H1 (cell line): ENCODE results near the gene PIP5K1B. TPM values are rescaled to one million over a fixed set of nuclear protein-coding genes. Genes with fewer than 3 reads are reported as not detected.

Experiments used
- CTCF ChIA-PET: fragments of 300-600 bp; sonication (Branson Sonifier 250); formaldehyde crosslinking; loops from one replicate; lab custom pipeline; 2021; ENCODE audit not compliant: partially characterized antibody; lab: Charles Lee
- POLR2A ChIA-PET: fragments of 300-600 bp; sonication (Branson Sonifier 250); formaldehyde crosslinking; loops from one replicate; lab custom pipeline; 2021; ENCODE audit warnings: inconsistent platforms; ENCODE audit not compliant: partially characterized antibody; lab: Charles Lee
- DNase-seq, 2 experiments: peaks; one replicate each; pipeline versions ENCODE4 v3.0.0 to v3.0.0-alpha.2; 2010 to 2022; ENCODE audit warnings: low spot score in 2 of 2, low read depth in 1 of 2, mixed read lengths in 1 of 2
- FAIRE-seq: peaks from 2 replicates; lab custom pipeline; 2011; peaks lifted over from hg19 to GRCh38; lab: Jason Lieb, UNC
- H2AFZ ChIP-seq: 2 replicates; pipeline ENCODE4 v1.8.1; 2012; ENCODE audit warnings: low read length, inconsistent platforms
- H2AK5ac ChIP-seq: 2 replicates; pipeline ENCODE4 v1.6.1; 2013; ENCODE audit warnings: low read depth, low read length
- H2BK120ac ChIP-seq: replicated peaks from 2 replicates; pipeline ENCODE3; 2013; ENCODE audit warnings: low read depth, low read length, inconsistent platforms
- H2BK12ac ChIP-seq: 2 replicates; pipeline ENCODE4 v1.6.1; 2013; ENCODE audit warnings: low read depth, low read length
- H2BK15ac ChIP-seq: 2 replicates; pipeline ENCODE4 v1.6.1; 2013; ENCODE audit warnings: low read length
- H2BK20ac ChIP-seq: 2 replicates; pipeline ENCODE4 v1.6.1; 2013; ENCODE audit warnings: low read length
- H2BK5ac ChIP-seq: 2 replicates; pipeline ENCODE4 v1.6.1; 2013; ENCODE audit warnings: low read depth, low read length
- H3K14ac ChIP-seq: 2 replicates; pipeline ENCODE4 v1.6.1; 2013; ENCODE audit warnings: inconsistent platforms; ENCODE audit not compliant: insufficient read length
- H3K18ac ChIP-seq: 2 replicates; pipeline ENCODE4 v1.6.1; 2013; ENCODE audit warnings: low read length; ENCODE audit errors: extremely low read depth
- H3K23ac ChIP-seq: 2 replicates; pipeline ENCODE4 v1.6.1; 2013; ENCODE audit warnings: inconsistent platforms; ENCODE audit not compliant: insufficient read length
- H3K23me2 ChIP-seq: 2 replicates; pipeline ENCODE4 v1.6.1; 2013; ENCODE audit warnings: low read depth, low read length
- H3K27ac ChIP-seq: 2 replicates; pipeline ENCODE4 v1.6.1; 2011; ENCODE audit warnings: low read depth, low read length, inconsistent platforms
- H3K27me3 ChIP-seq, 4 experiments: replicated peaks in 1 of 4; 1 replicate in 1 of 4; 2 replicates in 3 of 4; pipeline versions ENCODE4 v1.6.1 to v1.8.1; 2011 to 2013; ENCODE audit warnings: low read length in 3 of 4, mild to moderate bottlenecking in 3 of 4, inconsistent platforms in 2 of 4, mixed read lengths in 2 of 4, moderate library complexity in 1 of 4; ENCODE audit not compliant: control insufficient read depth in 3 of 4, insufficient read depth in 3 of 4; ENCODE audit errors: extremely low read depth in 1 of 4
- H3K36me3 ChIP-seq, 4 experiments: 2 replicates each; pipeline versions ENCODE4 v1.6.1 to v1.8.1; 2011 to 2013; ENCODE audit warnings: mild to moderate bottlenecking in 4 of 4, low read length in 3 of 4, moderate library complexity in 2 of 4, control low read depth in 1 of 4, inconsistent platforms in 1 of 4; ENCODE audit not compliant: insufficient read depth in 4 of 4, control insufficient read depth in 2 of 4
- H3K4ac ChIP-seq: replicated peaks from 2 replicates; pipeline ENCODE3; 2013; ENCODE audit warnings: low read length, low read depth, mixed read lengths, inconsistent platforms; ENCODE audit not compliant: insufficient read length
- H3K4me1 ChIP-seq, 4 experiments: replicated peaks in 1 of 4; 1 replicate in 1 of 4; 2 replicates in 3 of 4; pipeline versions ENCODE4 v1.6.1 to v1.8.1; 2011 to 2013; ENCODE audit warnings: low read length in 3 of 4, inconsistent platforms in 2 of 4, mixed read lengths in 1 of 4; ENCODE audit not compliant: insufficient read depth in 4 of 4, control insufficient read depth in 3 of 4
- H3K4me2 ChIP-seq, 2 experiments: 2 replicates each; pipeline versions ENCODE4 v1.6.1 to v1.8.1; 2011 to 2013; ENCODE audit warnings: low read depth in 2 of 2, low read length in 2 of 2, control low read depth in 1 of 2, inconsistent platforms in 1 of 2, mild to moderate bottlenecking in 1 of 2; ENCODE audit not compliant: insufficient read depth in 1 of 2
- H3K4me3 ChIP-seq, 4 experiments: fragments of 200-600, 300-600 bp in 1 of 4; sonication (generic), shearing (Covaris generic), sonication (Bioruptor Twin) in 1 of 4; 2 replicates each; pipeline versions ENCODE4 v1.5.1 to v1.8.1; 2011 to 2016; ENCODE audit warnings: low read length in 4 of 4, low read depth in 3 of 4, control low read depth in 2 of 4, inconsistent platforms in 2 of 4, mild to moderate bottlenecking in 2 of 4, mixed read lengths in 1 of 4, moderate library complexity in 1 of 4; ENCODE audit not compliant: insufficient read depth in 2 of 4; ENCODE audit errors: extremely low read depth in 1 of 4
- H3K56ac ChIP-seq: replicated peaks from 2 replicates; pipeline ENCODE3; 2013; ENCODE audit warnings: low read depth, mild to moderate bottlenecking, mixed read lengths, low read length, inconsistent platforms; ENCODE audit not compliant: insufficient read length
- H3K79me1 ChIP-seq: 2 replicates; pipeline ENCODE4 v1.6.1; 2013; ENCODE audit warnings: low read depth, low read length, control low read depth
- H3K79me2 ChIP-seq, 2 experiments: 2 replicates each; pipeline versions ENCODE4 v1.6.1 to v1.8.1; 2012 to 2013; ENCODE audit warnings: low read length in 2 of 2, mild to moderate bottlenecking in 2 of 2, inconsistent platforms in 1 of 2; ENCODE audit not compliant: insufficient read depth in 2 of 2, control insufficient read depth in 1 of 2
- H3K9ac ChIP-seq, 4 experiments: replicated peaks in 1 of 4; 1 replicate in 1 of 4; 2 replicates in 3 of 4; pipeline versions ENCODE4 v1.6.1 to v1.8.1; 2011 to 2013; ENCODE audit warnings: low read depth in 3 of 4, low read length in 3 of 4, control low read depth in 2 of 4, mild to moderate bottlenecking in 2 of 4, moderate library complexity in 2 of 4, inconsistent platforms in 1 of 4; ENCODE audit errors: extremely low read depth in 1 of 4
- H3K9me3 ChIP-seq, 2 experiments: 2 replicates each; pipeline versions ENCODE4 v1.6.1 to v1.8.1; 2012 to 2013; ENCODE audit warnings: mild to moderate bottlenecking in 2 of 2, moderate library complexity in 2 of 2, control low read depth in 1 of 2, inconsistent platforms in 1 of 2, low read depth in 1 of 2, low read length in 1 of 2, mixed read lengths in 1 of 2; ENCODE audit not compliant: insufficient read depth in 2 of 2
- H4K20me1 ChIP-seq, 2 experiments: replicated peaks in 1 of 2; 2 replicates each; pipeline versions ENCODE3 to v1.8.1; 2011 to 2013; ENCODE audit warnings: inconsistent platforms in 2 of 2, low read length in 2 of 2, mild to moderate bottlenecking in 1 of 2; ENCODE audit not compliant: insufficient read depth in 2 of 2, control insufficient read depth in 1 of 2
- H4K5ac ChIP-seq: 2 replicates; pipeline ENCODE4 v1.6.1; 2013; ENCODE audit warnings: low read length, low read depth, mixed read lengths, inconsistent platforms; ENCODE audit not compliant: insufficient read length
- H4K8ac ChIP-seq: 2 replicates; pipeline ENCODE4 v1.8.0; 2013; ENCODE audit warnings: mild to moderate bottlenecking, moderate library complexity, low read length, inconsistent platforms; ENCODE audit not compliant: insufficient read depth; ENCODE audit errors: extremely low read depth
- H4K91ac ChIP-seq: replicated peaks from 2 replicates; pipeline ENCODE3; 2013; ENCODE audit warnings: low read length, mixed read lengths, inconsistent platforms; ENCODE audit not compliant: insufficient read length
- CHD2 ChIP-seq: IDR thresholded peaks from 2 replicates; pipeline ENCODE4 v1.6.1; 2012; ENCODE audit warnings: low read length, improper control_type of control experiment
- CTBP2 ChIP-seq: IDR thresholded peaks from 2 replicates; pipeline ENCODE4 v1.7.0; 2011; ENCODE audit warnings: borderline replicate concordance, mild to moderate bottlenecking, moderate library complexity, mixed read lengths, low read length; ENCODE audit not compliant: insufficient read depth, insufficient read length
- EP300 ChIP-seq, 2 experiments: IDR thresholded peaks; 1 replicate in 1 of 2; 2 replicates in 1 of 2; pipeline ENCODE4 v1.6.1; 2011 to 2012; ENCODE audit warnings: low read depth in 2 of 2, low read length in 2 of 2, mild to moderate bottlenecking in 2 of 2, borderline replicate concordance in 1 of 2, inconsistent platforms in 1 of 2, moderate library complexity in 1 of 2
- KDM4A ChIP-seq: IDR thresholded peaks from one replicate; pipeline ENCODE4 v1.7.1; 2012; ENCODE audit warnings: low read depth, mild to moderate bottlenecking, moderate library complexity, low read length, inconsistent platforms; ENCODE audit not compliant: severe bottlenecking
- MAFK ChIP-seq: IDR thresholded peaks from 2 replicates; pipeline ENCODE4 v1.6.1; 2012; ENCODE audit warnings: low read depth, mild to moderate bottlenecking, improper control_type of control experiment, low read length
- POU5F1 ChIP-seq: IDR thresholded peaks from 2 replicates; pipeline ENCODE4 v1.6.1; 2011; ENCODE audit warnings: low read depth, mild to moderate bottlenecking, low read length, moderate library complexity
- RFX5 ChIP-seq: IDR thresholded peaks from 2 replicates; pipeline ENCODE4 v1.6.1; 2011; ENCODE audit warnings: low read depth, low read length, improper control_type of control experiment, borderline replicate concordance
- SP1 ChIP-seq: IDR thresholded peaks from 2 replicates; pipeline ENCODE4 v1.6.1; 2011; ENCODE audit warnings: low read depth, low read length
- SP2 ChIP-seq: IDR thresholded peaks from 2 replicates; pipeline ENCODE4 v1.6.1; 2012; ENCODE audit warnings: mild to moderate bottlenecking, low read length, inconsistent platforms
- SRF ChIP-seq: IDR thresholded peaks from 2 replicates; pipeline ENCODE4 v1.6.1; 2011; ENCODE audit warnings: mild to moderate bottlenecking, low read depth, low read length, moderate library complexity
- USF2 ChIP-seq: IDR thresholded peaks from 2 replicates; pipeline ENCODE4 v1.6.1; 2011; ENCODE audit warnings: low read length, improper control_type of control experiment
- whole genome bisulfite sequencing, 2 experiments: shearing (Covaris generic) in 1 of 2; methylation state at CpG; one replicate each; pipeline versions ENCODE4 v1.1.6 to v1.1.7; 2013 to 2015; ENCODE audit warnings: low lambda C conversion rate in 2 of 2, mixed read lengths in 2 of 2, inconsistent platforms in 1 of 2, low coverage in 1 of 2, missing lambda C conversion rate in 1 of 2; ENCODE audit not compliant: insufficient replicate concordance in 2 of 2, insufficient coverage in 1 of 2, insufficient read length in 1 of 2; ENCODE audit errors: extremely low coverage in 1 of 2, missing lambda C conversion rate in 1 of 2; 5-methylcytosine and 5-hydroxymethylcytosine counted together
- polyA plus RNA-seq, 7 experiments: library from polyadenylated mRNA; depleted of rRNA in 3 of 7; stranded (reverse) in 5 of 7; unstranded in 2 of 7; fragments of >200 nt in 5 of 7; fragments of 200-250 nt in 2 of 7; gene quantifications; 1 replicate in 5 of 7; 2 replicates in 1 of 7; 4 replicates in 1 of 7; pipeline versions ENCODE4 v1.2.1 to v1.2.3, GENCODE V29; 2011 to 2013; ENCODE audit warnings: missing spikeins in 2 of 7, mixed read lengths in 2 of 7
- total RNA-seq: library from RNA; stranded (reverse); fragmentation: NEBNext Ultra II Directional; extraction: Animal tissue kit (Norgen Biotek cat#: 25700); gene quantifications from 2 replicates; pipeline ENCODE4 v1.2.1, GENCODE V29; 2021
- TF ChIP-seq, protein P1 (sequence below): IDR thresholded peaks from 2 replicates; pipeline ENCODE4 v1.6.1; 2012; ENCODE audit warnings: low read length, inconsistent platforms

Gene PIP5K1B
- total and polyA plus RNA-seq, 2 of the 8 experiments (the other 6 are each of a cell fraction or from before 2014, with no cell fraction given): 4.7 to 7.7 TPM

DNA sequence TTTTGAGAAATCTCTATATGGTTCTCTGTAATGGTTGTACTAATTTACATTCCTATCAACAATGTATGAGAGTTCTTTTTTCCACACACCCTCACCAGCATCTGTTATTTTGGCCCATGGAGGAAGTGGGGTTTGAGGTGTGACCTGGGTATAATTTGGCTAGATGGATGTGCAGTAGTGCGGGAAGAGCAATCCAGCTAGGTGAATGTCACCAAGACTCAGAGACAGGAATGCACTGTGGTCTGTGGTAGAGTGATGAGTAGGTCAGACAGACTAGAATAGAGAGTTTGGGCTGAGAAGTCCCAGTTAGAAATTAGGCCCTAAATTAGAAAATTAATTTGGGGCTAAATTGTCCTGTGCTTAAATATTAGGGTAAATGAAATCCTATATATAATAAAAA, 32.8 kb upstream of the PIP5K1B start:
- no peaks in the 10 kb centered on the region for H3K9me3 ChIP-seq
- no peak overlapping the region for H2AFZ ChIP-seq
- no peaks in the 10 kb centered on the region; a peak in 1 of 8 replicates for H3K36me3 ChIP-seq
- no peaks in the 10 kb centered on the region for H4K20me1 ChIP-seq
- no peak overlapping the region for H3K56ac ChIP-seq
- no peak overlapping the region for H3K18ac ChIP-seq
- no peaks in the 10 kb centered on the region for H3K79me1 ChIP-seq
- H4K8ac ChIP-seq: no peak overlapping the region
- CTCF ChIA-PET: interaction anchor here (1.4 to 7.7 kb wide), 5 partner anchors 10 to 327 kb away, joined by 3 to 53 read pairs (median 4); no protein-coding TSS in a partner anchor
- no peak overlapping the region for H3K4me2 ChIP-seq
- no peak overlapping the region for H3K9ac ChIP-seq
- no peak overlapping the region for H4K91ac ChIP-seq
- H3K27ac ChIP-seq: no peak overlapping the region
- WGBS, 2 experiments: 89% methylated on average over 1 of the region's 1 CpG; no CpG with 5 or more reads in 1 of the 2 experiments
- no peak for DNase-seq
- H2BK15ac ChIP-seq: no peak overlapping the region
- no peak overlapping the region for H2BK20ac ChIP-seq
- no peaks in the 10 kb centered on the region for H3K79me2 ChIP-seq
- H3K4me3 ChIP-seq: no peak overlapping the region
- H2BK12ac ChIP-seq: no peak overlapping the region
- no peaks in the 10 kb centered on the region for H3K23me2 ChIP-seq
- POLR2A ChIA-PET: no interaction called here
- peaks cover 0 to 16% (median 6%) of the 10 kb centered on the region in 4 experiments for H3K4me1 ChIP-seq
- no peak overlapping the region for H4K5ac ChIP-seq
- H2AK5ac ChIP-seq: no peak overlapping the region
- H2BK120ac ChIP-seq: no peak overlapping the region
- H3K4ac ChIP-seq: no peak overlapping the region
- H3K14ac ChIP-seq: no peak overlapping the region
- H3K27me3 ChIP-seq: no peaks in the 10 kb centered on the region; a peak in 1 of 7 replicates
- FAIRE-seq: no peak
- H3K23ac ChIP-seq: no peak overlapping the region
- H2BK5ac ChIP-seq: no peak overlapping the region
- TF ChIP-seq USF2 (no peak), POU5F1 (no peak), RFX5 (no peak), SP1 (no peak), EP300 (IDR thresholded peaks at IDR 0.05; ENCODE audit: borderline replicate concordance in 1 of 2, low read depth in 2 of 2, low read length in 2 of 2) (no peak), CHD2 (no peak), MAFK (no peak), SRF (no peak), KDM4A (no peak), SP2 (no peak), CTBP2 (no peak)
- TF ChIP-seq, protein P1, sequence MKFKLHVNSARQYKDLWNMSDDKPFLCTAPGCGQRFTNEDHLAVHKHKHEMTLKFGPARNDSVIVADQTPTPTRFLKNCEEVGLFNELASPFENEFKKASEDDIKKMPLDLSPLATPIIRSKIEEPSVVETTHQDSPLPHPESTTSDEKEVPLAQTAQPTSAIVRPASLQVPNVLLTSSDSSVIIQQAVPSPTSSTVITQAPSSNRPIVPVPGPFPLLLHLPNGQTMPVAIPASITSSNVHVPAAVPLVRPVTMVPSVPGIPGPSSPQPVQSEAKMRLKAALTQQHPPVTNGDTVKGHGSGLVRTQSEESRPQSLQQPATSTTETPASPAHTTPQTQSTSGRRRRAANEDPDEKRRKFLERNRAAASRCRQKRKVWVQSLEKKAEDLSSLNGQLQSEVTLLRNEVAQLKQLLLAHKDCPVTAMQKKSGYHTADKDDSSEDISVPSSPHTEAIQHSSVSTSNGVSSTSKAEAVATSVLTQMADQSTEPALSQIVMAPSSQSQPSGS: no peak
